Measurements from ENCODE around the gene DRICH1.
"Not testable (repeated sequence)": the region's sequence is repeated elsewhere in the genome, so short reads cannot be mapped to it uniquely, and the experiment has no call there.

Gene DRICH1

GRCh38 chr22:23632178-23632577, at the start of gene DRICH1:
Gene DRICH1, minus strand, starts transcription at chr22:23632321. Its CDS starts 298 bp downstream, at chr22:23632023.
- DNase-seq (ENCODE audit: low read depth in 2 of 2): no peak

- DNase-seq (ENCODE audit: low read depth in 2 of 2): no peak
Measured at GRCh38 chr22:23681026-23681809, 49.1 kb upstream of the DRICH1 start.

GRCh38 chr22:23678133-23678532, 46.0 kb upstream of the DRICH1 start:
- DNase-seq (ENCODE audit: low read depth in 2 of 2): no peak

GRCh38 chr22:23677701-23677995, 45.5 kb upstream of the DRICH1 start:
- DNase-seq (ENCODE audit: low read depth in 2 of 2): no peak

GRCh38 chr22:23676841-23677700, 45.0 kb upstream of the DRICH1 start:
- DNase-seq (ENCODE audit: low read depth in 2 of 2): not testable (repeated sequence)

- no peak for DNase-seq (ENCODE audit: low read depth in 2 of 2)
Measured at GRCh38 chr22:23675502-23676415, 43.6 kb upstream of the DRICH1 start.

GRCh38 chr22:23674886-23675501, 42.9 kb upstream of the DRICH1 start:
- not testable (repeated sequence) for DNase-seq (ENCODE audit: low read depth in 2 of 2)

- no peak for DNase-seq (ENCODE audit: low read depth in 2 of 2)
Measured at GRCh38 chr22:23673826-23674690, 41.9 kb upstream of the DRICH1 start.

- no peak for DNase-seq (ENCODE audit: low read depth in 2 of 2)
Measured at GRCh38 chr22:23673050-23673620, 41.0 kb upstream of the DRICH1 start.

GRCh38 chr22:23672307-23673049, 40.4 kb upstream of the DRICH1 start:
- not testable (repeated sequence) for DNase-seq (ENCODE audit: low read depth in 2 of 2)

- not testable (repeated sequence) for DNase-seq (ENCODE audit: low read depth in 2 of 2)
Measured at GRCh38 chr22:23671387-23671786, 39.3 kb upstream of the DRICH1 start.

- DNase-seq (ENCODE audit: low read depth in 2 of 2): no peak
Measured at GRCh38 chr22:23670378-23671295, 38.5 kb upstream of the DRICH1 start.

- DNase-seq (ENCODE audit: low read depth in 2 of 2): not testable (repeated sequence)
Measured at GRCh38 chr22:23660381-23660780, 28.3 kb upstream of the DRICH1 start.

GRCh38 chr22:23657727-23658126, 25.6 kb upstream of the DRICH1 start:
- no peak for DNase-seq (ENCODE audit: low read depth in 2 of 2)

- no peak for DNase-seq (ENCODE audit: low read depth in 2 of 2)
Measured at GRCh38 chr22:23655891-23656475, 23.9 kb upstream of the DRICH1 start.

- no peak for DNase-seq (ENCODE audit: low read depth in 2 of 2)
Measured at GRCh38 chr22:23652711-23653110, 20.6 kb upstream of the DRICH1 start.

- no peak for DNase-seq (ENCODE audit: low read depth in 2 of 2)
Measured at GRCh38 chr22:23652286-23652685, 20.2 kb upstream of the DRICH1 start.

- no peak for DNase-seq (ENCODE audit: low read depth in 2 of 2)
Measured at GRCh38 chr22:23651676-23652075, 19.6 kb upstream of the DRICH1 start.

Data from stimulated activated CD4-positive, alpha-beta T cell treated with anti-CD3 and anti-CD28 coated beads, Interleukin-1b, Interleukin-23, amount 100 ng/mL, for 1 hour (primary cell).